Stimulated activated CD4-positive, alpha-beta T cell treated with anti-CD3 and anti-CD28 coated beads, Interleukin-15, amount 100 ng/mL, for 1 hour (primary cell): ENCODE measurements around the gene GALNT15.

Experiments used
- DNase-seq, 2 donors: peaks; one replicate each; pipeline ENCODE4 v3.0.0-alpha.2; 2020; ENCODE audit warnings: low read depth in 1 of 2, low spot score in 1 of 2

GALNT15 gene

DNA sequence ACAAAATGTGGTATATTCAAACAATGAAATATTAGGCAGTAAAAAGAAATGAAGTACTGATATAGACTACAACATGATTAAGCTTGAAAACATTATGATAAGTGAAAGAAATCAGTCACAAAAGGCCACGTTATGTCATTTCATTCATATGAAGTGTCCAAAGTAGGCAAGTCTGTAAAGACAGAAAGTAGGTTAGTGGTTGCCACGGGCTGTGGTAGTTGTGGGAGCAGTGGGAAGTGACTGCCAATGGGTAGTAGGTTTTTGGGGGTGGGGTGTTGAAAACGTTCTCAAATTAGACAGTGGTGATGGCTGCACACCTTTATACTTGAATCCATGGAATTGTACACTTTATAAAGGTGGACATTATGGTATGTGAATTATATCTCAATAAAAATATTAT, 12.1 kb downstream of the GALNT15 start:
- DNase-seq: no peak

DNA sequence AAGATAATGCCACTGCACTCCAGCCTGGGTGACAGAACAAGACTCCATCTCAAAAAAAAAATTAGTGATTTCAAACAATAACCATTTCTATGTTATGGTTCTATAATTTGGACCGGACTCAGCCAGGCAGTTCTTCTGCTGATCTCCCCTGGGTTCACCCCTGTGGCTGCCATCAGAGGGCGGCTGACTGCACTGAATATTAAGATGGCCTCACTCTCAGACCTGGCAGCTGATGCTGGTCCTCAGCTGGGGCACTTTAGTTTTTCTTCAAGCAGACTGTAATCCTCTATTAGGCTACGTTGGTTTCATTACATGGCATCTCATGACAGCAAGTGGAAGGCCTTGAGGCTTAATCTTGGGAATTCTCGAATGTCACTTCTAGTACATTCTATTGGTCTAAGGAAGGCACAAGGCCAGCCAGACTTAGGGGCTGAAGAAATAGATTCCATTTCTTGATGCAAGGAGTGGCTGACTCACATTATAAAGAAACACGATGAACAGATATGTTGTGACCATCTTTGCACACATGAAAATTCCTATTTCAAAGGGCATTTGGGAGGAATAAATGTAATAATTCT, 12.8 kb downstream of the GALNT15 start:
- DNase-seq: no peak

DNA sequence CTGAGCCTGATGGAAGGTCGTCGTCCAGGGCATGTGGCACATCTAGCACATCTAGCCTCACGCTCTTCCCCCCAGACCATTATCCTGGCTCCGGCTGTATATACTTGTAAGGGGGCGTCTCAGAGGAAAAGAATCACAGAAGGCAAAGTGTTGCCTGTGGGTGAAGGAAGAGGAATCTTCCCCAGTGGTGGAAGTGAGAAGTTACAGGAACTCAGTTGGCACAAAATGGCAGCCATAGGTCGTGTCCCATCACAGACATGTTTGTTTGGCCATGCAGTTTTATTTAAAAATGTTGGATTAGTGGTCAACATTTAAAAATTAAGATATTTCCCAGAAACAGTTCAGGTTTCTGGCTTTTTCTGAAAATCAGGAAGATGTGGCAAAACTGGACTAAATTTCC, 13.6 kb downstream of the GALNT15 start:
- no peak for DNase-seq

DNA sequence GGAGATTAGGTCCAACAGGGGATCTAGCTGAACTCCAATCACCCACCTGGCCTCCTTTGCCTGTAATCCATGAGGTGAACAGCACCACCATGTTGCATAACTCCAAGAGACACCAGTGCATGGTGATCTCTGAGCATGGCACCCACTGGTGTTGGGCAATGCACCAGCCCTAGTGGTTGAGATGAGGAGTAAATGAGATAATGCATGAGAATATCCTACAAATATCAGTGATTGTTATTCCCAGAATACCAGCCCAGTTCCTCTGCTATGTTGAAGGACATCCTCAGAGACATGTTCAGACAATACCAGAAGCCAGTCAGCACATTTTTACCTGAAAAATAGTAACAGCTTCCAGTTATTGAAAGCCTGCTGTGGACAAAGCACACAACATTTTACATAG, 14.7 kb downstream of the GALNT15 start:
- no peak for DNase-seq

DNA sequence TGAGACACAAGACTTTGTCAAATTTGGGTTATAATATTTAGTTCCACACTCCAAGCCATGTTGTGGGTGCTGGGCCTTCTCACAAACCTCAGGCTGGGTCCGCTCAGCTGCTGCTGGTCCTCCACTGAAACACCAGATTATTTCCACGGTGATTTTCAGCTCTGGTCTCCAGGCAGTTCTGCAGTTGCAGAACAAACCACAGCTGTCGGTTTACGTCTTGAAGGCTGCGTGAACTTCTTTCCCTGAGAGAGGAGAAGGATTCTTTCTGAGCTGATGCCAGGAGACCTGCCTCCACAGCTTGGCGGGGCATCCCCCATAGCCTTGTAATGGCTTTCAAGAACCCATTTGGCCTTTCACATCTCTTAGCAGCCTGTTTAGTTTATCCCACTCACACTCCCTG, 16.2 kb downstream of the GALNT15 start:
- no peak for DNase-seq

DNA sequence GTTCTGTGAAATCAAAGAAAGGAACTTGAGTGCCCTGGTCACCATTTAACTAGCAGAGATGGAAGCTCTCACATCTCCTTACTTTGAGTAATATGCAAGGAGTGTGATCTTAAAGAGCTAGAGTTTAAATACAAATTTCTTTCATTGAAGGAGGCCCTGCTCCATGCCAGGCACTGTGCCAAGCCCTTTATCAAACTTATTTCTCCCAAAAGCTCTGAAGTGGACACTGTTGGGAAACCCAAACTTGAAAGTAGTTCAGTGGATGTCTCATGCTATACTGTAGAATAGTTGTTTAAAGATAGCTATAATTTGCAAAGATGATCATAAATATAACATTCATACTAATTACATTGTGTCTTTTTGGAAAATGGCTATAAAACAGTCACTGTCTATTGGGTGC, 17.1 kb downstream of the GALNT15 start:
- no peak for DNase-seq

DNA sequence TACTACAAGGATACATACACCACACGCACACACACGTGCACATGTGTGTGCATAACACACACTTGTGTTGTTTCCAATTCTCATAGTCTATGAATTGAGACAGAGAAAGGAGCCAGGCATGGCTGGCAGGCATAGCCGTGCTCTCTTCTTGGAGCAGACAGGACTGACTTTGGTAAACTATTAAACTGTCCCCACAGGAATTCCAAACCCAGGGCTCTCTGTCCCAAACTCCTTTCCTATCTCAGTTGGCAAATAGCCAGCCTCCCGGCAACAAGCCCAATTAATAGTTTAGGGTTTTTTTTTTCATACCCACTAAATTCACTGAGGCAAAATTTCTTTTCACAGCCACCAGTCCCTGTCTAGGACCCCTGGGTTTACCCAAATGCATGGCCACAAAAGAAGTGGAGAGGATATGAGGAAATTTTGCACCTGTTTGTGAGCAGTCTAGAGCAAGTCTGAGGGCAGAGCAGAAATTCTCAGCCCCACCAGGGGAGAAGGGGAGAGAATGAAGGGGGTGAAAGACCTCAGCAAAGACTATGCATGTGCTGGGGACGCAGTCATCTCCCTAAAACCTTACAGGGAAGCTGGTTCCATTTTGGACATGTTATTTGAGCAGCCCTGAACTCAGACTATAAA, 17.8 kb downstream of the GALNT15 start:
- no peak for DNase-seq

DNA sequence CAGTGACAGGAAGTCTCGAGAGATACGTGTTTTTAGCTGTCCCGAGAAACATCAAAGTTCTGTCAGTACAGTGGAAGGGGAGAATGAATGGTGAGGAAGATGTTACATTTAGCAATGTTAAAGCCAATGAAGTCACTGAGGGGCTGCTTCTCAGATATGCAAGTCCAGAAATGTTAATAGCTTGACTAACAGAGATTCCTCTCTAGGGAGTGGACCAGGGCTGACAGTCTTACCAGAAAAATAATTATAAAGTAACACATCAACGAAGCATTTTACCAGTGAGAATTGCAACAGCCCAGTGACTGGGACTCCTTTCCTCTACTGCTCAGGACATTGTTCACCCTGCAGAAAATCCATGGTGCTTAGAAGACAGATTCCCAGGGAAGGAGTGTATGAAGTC, 23.9 kb downstream of the GALNT15 start:
- no peak for DNase-seq

DNA sequence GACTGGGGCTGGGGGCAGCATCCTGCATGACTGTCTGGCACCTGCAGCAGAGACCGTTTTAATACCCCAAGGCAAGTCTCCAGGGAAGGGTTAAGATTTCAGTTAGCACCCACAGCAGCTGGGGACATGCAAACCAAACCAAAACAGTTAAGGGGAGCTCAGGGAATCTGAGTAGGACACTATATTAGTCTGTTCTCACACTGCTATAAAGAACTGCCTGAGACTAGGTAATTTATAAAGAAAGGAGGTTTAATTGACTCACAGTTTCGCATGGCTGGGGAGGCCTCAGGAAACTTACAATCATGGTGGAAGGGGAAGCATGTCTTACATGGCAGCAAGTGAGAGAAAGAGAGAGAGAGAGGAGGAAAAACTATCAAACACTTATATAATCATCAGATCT, 25.3 kb downstream of the GALNT15 start:
- no peak for DNase-seq

DNA sequence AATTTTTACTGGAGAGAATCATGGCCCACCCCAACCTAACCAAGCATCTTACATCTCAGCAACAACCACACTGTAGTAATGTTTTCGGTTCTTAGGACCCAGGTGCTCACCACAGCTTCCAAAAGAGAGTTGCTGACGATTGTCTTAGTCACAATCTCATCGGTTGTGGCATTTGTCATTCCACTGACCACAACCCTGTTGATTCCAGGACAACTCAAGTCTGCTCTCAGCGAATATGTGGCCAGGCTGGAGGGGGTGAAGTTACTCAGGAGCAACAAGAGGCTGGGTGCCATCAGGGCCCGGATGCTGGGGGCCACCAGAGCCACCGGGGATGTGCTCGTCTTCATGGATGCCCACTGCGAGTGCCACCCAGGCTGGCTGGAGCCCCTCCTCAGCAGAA, 25.9 kb downstream of the GALNT15 start:
- DNase-seq: no peak

DNA sequence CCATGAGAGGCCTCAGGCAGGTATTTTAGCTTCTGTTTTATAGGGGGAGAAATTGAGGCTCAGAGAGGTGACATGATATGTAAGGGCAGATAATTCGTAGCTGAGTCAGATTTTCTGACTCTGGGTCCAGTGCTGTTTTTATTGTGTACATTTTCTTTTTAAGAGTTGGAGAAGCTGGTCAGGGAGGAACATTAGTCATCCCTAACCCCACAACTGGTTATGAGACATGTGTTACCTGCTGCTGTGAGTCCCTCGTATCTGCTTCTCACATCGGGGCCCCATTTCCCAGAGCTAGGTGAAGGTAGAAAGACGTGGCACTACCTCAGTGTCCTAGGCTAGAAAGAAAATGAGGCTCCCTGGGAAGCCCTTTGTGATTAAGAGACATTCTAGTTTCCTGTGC, 28.6 kb downstream of the GALNT15 start:
- no peak for DNase-seq

DNA sequence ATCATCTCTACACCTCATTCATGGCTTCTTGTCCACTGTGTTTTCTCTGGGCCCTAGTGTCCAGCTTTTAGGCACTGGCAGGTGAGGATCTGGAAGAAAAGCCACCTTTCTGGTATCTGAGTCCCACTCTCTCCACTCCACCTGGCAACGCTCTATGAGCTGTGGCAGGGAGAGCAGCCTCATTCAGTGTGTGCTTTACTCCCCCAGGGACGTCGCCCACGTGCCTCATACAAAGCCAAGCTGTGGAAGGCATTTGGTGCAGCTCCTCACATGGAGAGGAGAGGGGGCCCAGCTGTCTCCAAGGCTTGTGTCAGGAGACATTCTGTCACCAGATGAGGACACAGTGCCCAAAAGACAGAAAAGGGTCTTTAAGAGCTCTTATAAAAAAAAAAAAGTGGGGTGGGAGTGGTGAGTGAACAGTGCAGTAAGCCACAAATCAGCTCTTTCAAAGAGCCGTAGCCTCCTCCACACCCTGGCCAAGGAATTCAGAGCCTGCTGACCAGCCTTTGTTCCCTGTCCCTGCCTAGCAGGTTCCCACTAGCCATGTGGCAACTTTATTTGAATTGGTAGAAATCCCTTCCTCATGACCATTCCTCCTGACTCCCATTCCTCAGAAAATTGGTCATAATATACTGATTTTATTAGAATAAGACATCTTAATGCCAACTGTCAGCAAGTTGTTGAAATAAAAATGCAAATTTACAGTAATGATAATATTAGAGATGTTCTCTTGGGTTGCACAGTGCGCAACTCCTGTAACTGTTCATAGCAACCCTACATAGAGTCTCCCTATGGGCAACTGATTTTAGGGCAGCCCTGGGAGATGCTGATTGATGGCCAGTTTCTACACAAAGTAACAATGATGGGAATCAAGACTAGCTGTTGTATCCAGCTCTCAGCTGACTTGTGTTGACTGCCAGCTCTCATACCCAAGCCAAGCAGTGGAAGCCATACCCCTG, 29.5 kb downstream of the GALNT15 start:
- no peak for DNase-seq

DNA sequence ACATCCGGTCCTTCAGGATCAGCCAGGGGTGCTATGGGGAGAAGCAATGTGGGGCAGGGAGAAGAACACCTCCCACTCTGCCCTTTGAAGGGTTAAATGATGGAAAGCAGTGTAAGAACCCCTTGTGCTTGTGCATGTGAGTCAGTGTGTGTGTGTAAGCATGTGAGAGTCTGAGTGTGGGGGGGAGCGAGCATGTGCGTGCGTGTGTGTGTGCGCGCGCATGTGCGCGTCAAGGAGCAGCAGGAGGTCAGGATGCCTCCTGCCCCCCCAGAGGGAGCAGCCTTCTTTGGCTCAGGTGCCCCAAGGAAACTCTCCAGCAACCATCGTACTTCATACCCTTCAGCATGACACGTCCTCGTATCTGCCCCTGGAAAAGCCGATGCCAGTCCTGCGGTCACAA, 30.3 kb downstream of the GALNT15 start:
- DNase-seq: no peak

DNA sequence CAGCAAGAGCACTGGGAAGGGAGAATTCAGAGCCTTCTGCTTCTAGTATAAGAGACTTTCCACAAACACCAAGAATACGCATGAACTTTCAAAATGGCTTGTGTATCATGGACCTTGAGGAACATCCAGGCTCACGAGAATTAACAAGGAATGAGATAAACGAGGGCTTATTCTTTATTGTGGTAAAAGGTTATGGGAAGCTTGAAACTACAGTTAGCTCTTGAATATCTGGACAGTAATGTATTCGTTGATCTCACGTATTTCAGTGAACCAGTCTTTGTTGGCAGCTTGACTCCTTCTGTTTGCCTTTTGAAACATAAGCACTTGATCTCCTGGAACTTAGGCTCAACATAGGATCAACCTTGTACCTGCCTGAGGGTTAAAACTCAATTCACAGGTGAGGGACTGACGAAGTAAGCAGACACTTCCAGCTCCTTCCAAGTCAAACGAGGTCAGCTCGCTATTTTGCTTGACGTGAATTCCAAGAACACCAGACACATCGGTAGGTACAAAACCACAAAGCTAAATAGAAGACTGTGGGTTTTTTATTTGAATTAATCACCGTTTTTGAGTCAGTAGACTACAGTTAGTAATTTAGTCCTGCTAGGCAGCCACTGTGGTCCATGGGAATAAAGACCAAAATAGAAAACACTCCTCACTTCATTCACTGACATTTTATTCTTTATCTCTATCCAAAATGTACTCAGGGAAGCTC, 30.8 kb downstream of the GALNT15 start:
- DNase-seq: no peak

DNA sequence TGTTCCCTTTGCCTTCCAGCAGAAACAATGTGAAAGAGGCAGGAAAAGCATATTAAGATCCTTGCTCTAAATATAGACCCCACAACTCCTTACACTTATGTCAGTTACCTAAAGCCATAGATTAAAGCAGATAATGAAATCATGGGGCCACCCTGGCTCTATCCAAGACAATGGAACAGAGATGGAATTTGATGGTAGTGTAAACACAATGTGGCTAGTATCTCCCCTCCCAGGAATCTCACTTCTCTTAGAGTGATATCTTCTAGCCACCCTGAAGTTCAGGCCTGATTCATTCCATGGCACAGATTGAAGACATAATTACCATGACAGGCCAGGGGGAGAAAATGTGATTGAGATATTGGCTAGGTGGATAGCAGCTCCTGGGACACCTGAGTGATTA, 32.6 kb downstream of the GALNT15 start:
- DNase-seq: no peak

DNA sequence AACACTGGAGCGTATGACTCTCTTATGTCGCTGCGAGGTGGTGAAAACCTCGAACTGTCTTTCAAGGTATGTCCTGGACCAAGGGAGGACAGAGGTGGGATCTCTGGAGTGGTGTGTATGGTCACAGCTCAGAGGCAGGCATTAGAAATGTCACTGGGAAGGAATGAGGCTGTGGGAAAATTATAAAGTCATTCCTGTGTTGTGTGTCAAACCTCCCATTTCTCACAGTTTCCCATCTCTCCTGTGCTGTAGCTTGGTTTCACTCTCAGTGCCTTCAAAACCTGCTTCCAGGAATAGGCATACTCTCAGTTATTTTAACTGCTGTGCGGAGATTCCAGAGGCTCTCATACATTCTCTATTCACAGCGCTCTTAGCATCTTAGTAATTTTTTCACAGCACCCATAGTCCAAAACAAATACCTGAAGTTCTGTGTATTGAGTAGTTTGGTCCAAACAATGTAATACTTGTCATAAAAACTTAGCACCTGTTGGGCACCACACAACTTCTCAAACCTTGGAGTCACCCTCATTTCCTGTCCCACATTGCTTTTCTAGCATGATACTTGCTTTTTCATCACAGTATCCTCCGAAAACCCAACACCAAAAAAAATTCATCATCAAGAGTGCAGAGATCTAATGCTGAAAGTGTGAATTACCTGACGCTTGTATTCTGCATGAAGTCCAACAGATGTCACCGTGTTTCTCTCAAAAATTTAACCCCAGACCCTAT, 36.9 kb downstream of the GALNT15 start:
- DNase-seq: no peak

DNA sequence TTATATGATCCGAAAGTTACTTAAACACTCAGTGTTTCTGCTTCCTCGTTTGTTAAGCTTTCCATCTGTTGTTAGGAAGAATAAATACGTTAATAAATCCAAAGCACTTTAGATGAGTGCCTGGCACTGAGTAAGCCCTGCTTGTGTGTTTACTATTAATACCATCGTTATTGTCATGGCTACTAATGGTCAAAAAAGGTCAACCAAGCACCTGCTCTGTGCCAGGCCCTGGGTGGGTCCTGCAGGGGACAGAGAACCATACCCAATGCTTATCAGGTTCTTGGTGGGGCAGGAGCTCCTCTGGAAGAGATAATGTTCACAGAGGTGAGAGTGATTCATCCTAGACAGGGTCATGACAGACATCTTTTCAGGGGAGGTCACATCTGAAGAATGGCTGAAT, 39.9 kb downstream of the GALNT15 start:
- no peak for DNase-seq

DNA sequence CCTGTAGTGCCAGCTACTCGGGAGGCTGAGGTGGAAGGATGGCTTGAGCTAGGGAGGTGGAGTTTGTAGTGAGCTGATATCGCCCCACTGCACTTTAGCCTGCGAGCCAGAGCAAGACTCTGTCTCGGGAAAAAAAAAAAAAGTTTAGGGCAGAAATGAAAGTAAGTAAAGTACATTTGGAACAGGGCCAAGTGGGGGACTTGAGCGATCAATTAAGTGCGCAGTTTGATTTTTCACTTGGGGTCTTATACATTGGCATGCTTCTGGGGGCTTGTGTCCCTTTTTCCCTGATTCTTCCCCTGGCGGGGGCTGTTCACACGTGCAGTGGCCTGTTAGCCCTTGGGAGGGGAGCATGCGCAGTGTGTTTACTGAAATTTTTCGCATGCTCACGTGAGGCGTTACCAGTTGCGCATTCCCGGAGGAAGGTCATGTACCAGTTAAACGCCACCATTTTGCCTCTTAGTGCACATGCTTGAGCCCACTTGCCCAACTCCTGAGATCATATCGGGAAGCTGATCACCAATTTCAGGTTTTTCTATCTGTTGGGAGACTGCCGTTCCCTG, 42.0 kb downstream of the GALNT15 start:
- DNase-seq: no peak

DNA sequence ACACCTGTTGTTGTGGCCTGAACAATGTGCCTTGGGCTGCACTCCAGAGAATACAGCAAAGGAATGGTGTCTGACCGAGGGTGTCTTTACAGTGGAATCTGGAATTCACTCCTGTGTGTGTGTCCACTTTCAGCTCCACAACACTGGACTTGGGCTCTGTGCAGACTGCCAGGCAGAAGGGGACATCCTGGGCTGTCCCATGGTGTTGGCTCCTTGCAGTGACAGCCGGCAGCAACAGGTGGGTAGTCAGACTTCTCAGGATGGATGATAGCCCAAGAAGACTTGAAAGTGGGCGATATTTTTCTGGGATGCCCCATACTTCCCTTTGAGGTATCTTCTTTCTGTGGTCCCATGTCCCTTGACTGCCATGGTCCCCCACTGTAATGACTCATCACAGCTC, 45.3 kb downstream of the GALNT15 start:
- DNase-seq: no peak

DNA sequence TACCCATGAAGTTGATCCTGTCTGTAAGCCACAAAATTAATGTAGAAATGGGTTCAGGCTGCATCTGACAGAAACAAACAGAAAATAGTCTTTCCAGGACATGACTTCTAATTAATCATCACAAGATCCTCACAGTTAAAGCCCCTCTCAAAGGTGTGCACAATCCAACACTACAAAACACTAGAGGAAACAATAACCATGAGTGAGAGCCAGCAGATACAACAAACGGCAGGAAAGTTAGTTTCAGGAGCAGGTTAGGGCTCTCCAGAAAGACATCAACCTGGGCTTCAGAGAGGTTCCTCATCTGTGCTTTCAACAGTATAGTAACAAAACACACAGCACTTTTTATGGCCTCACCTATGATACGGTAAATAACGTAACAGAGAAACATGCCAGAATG, 47.5 kb downstream of the GALNT15 start:
- DNase-seq: no peak

DNA sequence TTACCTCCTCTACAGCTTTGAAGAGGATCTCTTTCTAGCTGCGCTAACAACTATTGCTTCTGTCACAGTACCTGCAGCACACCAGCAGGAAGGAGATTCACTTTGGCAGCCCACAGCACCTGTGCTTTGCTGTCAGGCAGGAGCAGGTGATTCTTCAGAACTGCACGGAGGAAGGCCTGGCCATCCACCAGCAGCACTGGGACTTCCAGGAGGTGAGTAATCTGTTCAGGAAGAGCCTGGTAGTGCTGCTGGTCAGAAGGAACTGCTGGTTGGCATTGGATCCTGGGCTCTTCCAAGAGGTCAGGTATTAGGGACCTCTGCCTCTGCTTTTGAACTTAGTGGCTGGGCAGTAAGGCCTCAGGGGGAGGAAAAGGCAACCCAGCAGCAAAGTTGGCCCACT, 48.1 kb downstream of the GALNT15 start:
- DNase-seq: no peak
